Gastrocnemius medialis (tissue), 4 donors: ENCODE measurements around the gene GRIK3.

Experiments
- CTCF ChIP-seq, 5 experiments: fragments of 450-650 bp in 3 of 5; fragments of 200-600 bp in 2 of 5; sonication (generic) in 2 of 5; IDR thresholded peaks in 4 of 5; conservative IDR thresholded peaks in 1 of 5; 1 replicate in 4 of 5; 2 replicates in 1 of 5; pipeline ENCODE4 v1.5.1; 2016 to 2019; ENCODE audit warnings: antibody characterized with exemption in 5 of 5, mild to moderate bottlenecking in 3 of 5, moderate library complexity in 3 of 5
- POLR2A ChIP-seq, 2 donors: fragments of 450-650 bp; IDR thresholded peaks; one replicate each; pipeline ENCODE4 v1.6.1; 2017; ENCODE audit warnings: antibody characterized with exemption in 2 of 2, mild to moderate bottlenecking in 2 of 2, moderate library complexity in 2 of 2

GRCh38 chr1:37038227-37039093, 4.1 kb upstream of the GRIK3 start:
- TF ChIP-seq POLR2A (IDR thresholded peaks at IDR 0.05) (no peak), CTCF (IDR thresholded peaks at IDR 0.05 in 4 of 5, conservative IDR thresholded peaks at IDR 0.05 in 1 of 5) (no peak)
